Nephron progenitor cell (in vitro differentiated cells): ENCODE results near the gene SZT2.
A peak's percentile ranks its signal among the peaks of the same experiment; 100 is the strongest.

Experiments used
- DNase-seq: peaks from one replicate; pipeline ENCODE4 v3.0.0; 2021
- H3K27ac Mint-ChIP-seq: 2 replicates; pipeline ENCODE4 v1.8.0; 2021; ENCODE audit warnings: mild to moderate bottlenecking, moderate library complexity, mixed read lengths
- H3K27me3 Mint-ChIP-seq: 2 replicates; pipeline ENCODE4 v1.8.0; 2021; ENCODE audit warnings: mild to moderate bottlenecking, low read depth, mixed read lengths; ENCODE audit not compliant: poor library complexity
- H3K36me3 Mint-ChIP-seq: 2 replicates; pipeline ENCODE4 v1.8.0; 2021; ENCODE audit warnings: low read depth, mixed read lengths
- H3K4me1 Mint-ChIP-seq: 2 replicates; pipeline ENCODE4 v1.8.0; 2021; ENCODE audit warnings: mixed read lengths
- H3K4me3 Mint-ChIP-seq: 2 replicates; pipeline ENCODE4 v1.8.0; 2021; ENCODE audit warnings: mild to moderate bottlenecking, moderate library complexity, mixed read lengths
- H3K9me3 Mint-ChIP-seq: 2 replicates; pipeline ENCODE4 v1.8.0; 2021; ENCODE audit warnings: mild to moderate bottlenecking, moderate library complexity, mixed read lengths
- TF ChIP-seq, protein P1 (sequence below): fragments of 200-600 bp; sonication (generic); IDR thresholded peaks from 2 replicates; pipeline ENCODE4 v1.5.0; 2021; ENCODE audit warnings: antibody characterized with exemption

The SZT2 gene

DNA sequence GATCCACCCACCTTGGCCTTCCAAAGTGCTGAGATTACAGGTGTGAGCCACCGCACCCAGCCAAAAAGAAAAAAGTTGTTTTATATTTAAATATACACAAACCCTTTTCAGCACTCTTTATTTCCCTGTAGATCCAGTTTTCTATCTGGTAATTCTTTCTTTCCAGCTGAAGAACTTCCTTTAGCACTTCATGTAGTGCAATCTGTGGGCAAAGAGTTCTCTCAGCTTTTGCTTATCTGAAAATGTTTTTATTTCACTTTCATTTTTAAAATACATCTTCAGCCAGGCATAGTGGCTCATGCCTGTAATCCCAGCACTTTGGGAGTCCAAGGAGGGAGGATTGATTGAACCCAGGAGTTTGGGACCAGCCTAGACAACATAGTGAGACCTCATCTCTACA is 92.5 kb downstream of the SZT2 start:
- no peak overlapping the region for H3K4me3 Mint-ChIP-seq
- H3K27me3 Mint-ChIP-seq, result peaks cover 25% of the 10 kb centered on the region
- H3K36me3 Mint-ChIP-seq, result no peaks in the 10 kb centered on the region
- H3K27ac Mint-ChIP-seq, result no peak overlapping the region
- TF ChIP-seq, protein P1, sequence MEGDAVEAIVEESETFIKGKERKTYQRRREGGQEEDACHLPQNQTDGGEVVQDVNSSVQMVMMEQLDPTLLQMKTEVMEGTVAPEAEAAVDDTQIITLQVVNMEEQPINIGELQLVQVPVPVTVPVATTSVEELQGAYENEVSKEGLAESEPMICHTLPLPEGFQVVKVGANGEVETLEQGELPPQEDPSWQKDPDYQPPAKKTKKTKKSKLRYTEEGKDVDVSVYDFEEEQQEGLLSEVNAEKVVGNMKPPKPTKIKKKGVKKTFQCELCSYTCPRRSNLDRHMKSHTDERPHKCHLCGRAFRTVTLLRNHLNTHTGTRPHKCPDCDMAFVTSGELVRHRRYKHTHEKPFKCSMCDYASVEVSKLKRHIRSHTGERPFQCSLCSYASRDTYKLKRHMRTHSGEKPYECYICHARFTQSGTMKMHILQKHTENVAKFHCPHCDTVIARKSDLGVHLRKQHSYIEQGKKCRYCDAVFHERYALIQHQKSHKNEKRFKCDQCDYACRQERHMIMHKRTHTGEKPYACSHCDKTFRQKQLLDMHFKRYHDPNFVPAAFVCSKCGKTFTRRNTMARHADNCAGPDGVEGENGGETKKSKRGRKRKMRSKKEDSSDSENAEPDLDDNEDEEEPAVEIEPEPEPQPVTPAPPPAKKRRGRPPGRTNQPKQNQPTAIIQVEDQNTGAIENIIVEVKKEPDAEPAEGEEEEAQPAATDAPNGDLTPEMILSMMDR, result no peak
- H3K4me1 Mint-ChIP-seq, result no peaks in the 10 kb centered on the region
- DNase-seq, result no peak
- peaks cover 13% of the 10 kb centered on the region for H3K9me3 Mint-ChIP-seq

DNA sequence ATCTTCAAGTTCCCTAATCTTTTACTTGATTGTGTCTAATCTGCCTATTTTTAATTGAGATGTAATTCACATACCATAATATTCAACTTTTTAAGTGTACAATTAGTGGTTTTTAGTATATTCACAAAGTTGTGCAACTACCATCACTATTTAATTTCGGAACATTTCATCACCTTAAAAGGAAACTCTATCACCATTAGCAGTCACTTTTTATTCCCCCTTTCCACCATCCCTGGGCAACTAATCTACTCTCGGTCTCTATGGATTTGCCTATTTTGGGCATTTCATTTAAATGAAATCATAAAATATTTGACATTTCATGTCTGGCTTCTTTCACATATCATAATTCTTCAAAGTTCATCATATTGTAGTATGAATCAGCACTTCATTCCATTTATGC is 94.7 kb downstream of the SZT2 start:
- TF ChIP-seq, protein P1, result no peak
- H3K36me3 Mint-ChIP-seq, result peaks cover 5% of the 10 kb centered on the region
- H3K4me3 Mint-ChIP-seq, result no peak overlapping the region
- peaks cover 32% of the 10 kb centered on the region for H3K9me3 Mint-ChIP-seq
- DNase-seq, result no peak
- no peaks in the 10 kb centered on the region for H3K4me1 Mint-ChIP-seq
- peaks cover 28% of the 10 kb centered on the region for H3K27me3 Mint-ChIP-seq
- H3K27ac Mint-ChIP-seq, result no peak overlapping the region

DNA sequence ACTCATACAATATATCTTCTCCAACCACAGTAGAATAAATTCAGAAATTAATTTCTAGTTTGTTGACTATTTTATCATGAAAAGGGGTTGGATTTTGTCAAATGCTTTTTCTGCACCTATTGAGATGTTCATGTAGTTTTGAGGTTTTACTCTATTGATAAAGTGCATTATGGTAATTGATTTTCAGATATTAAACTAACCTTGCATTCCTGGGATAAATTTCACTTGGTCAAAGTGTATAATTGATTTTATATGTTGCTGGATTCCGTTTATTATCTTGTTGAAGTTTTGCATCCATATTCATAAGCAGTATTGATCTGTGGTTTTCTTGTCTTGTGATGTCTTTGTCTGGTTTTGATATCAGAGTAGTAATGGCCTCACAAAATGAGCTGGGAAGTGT is 98.5 kb downstream of the SZT2 start:
- H3K27ac Mint-ChIP-seq, result no peak overlapping the region
- H3K27me3 Mint-ChIP-seq, result peaks cover 15% of the 10 kb centered on the region
- TF ChIP-seq, protein P1, result no peak
- DNase-seq, result no peak
- no peaks in the 10 kb centered on the region for H3K4me1 Mint-ChIP-seq
- H3K9me3 Mint-ChIP-seq, result peaks cover 64% of the 10 kb centered on the region
- H3K36me3 Mint-ChIP-seq, result peaks cover 9% of the 10 kb centered on the region
- no peak overlapping the region for H3K4me3 Mint-ChIP-seq

DNA sequence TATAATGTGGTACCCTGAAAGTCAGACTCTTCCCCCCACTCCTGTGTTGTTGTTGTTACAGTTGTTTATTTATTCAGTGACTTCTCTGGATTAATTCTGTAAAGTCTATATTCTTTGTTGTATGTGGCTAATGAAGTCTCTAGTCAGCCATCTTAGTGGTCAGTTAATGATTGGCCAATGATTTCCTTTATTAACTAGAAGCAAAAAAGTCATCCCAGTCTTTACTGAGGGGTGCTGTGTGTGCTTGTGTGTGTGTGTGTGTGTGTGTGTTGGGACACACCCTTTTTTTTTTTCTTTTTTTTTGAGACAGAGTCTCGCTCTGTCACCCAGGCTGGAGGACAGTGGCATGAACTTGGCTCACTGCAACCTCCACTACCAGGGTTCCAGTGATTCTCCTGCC is 101.4 kb downstream of the SZT2 start:
- Mint-ChIP-seq H3K27ac (no peak overlapping the region), H3K4me3 (no peak overlapping the region), H3K36me3 (peaks cover 9% of the 10 kb centered on the region), H3K4me1 (peaks cover 8% of the 10 kb centered on the region), H3K27me3 (peaks cover 15% of the 10 kb centered on the region), H3K9me3 (peaks cover 56% of the 10 kb centered on the region)
- no peak for DNase-seq
- TF ChIP-seq, protein P1, result no peak

DNA sequence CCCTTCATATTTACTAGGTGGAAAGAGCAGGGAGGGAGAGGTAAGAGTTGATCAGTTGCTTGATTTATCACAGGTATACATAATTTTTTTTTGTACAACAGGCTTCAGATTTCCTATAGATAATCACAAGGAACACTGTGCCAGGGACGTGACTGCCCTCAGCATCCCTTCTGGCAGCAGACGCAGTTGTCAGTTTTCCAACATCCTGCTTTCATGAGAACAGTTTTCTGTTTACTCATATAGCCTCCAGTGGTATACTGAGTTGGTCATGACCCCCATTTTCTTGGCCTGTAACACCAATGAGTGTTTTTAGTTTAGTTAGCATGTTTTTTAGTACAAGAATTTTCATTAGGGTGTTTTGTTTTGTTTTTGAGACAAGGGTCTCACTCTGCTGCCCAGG is 103.1 kb downstream of the SZT2 start:
- no peak overlapping the region for H3K4me3 Mint-ChIP-seq
- peaks cover 8% of the 10 kb centered on the region for H3K4me1 Mint-ChIP-seq
- no peak overlapping the region for H3K27ac Mint-ChIP-seq
- peaks cover 45% of the 10 kb centered on the region for H3K9me3 Mint-ChIP-seq
- peaks cover 9% of the 10 kb centered on the region for H3K36me3 Mint-ChIP-seq
- TF ChIP-seq, protein P1, result no peak
- DNase-seq, result no peak
- peaks cover 15% of the 10 kb centered on the region for H3K27me3 Mint-ChIP-seq

DNA sequence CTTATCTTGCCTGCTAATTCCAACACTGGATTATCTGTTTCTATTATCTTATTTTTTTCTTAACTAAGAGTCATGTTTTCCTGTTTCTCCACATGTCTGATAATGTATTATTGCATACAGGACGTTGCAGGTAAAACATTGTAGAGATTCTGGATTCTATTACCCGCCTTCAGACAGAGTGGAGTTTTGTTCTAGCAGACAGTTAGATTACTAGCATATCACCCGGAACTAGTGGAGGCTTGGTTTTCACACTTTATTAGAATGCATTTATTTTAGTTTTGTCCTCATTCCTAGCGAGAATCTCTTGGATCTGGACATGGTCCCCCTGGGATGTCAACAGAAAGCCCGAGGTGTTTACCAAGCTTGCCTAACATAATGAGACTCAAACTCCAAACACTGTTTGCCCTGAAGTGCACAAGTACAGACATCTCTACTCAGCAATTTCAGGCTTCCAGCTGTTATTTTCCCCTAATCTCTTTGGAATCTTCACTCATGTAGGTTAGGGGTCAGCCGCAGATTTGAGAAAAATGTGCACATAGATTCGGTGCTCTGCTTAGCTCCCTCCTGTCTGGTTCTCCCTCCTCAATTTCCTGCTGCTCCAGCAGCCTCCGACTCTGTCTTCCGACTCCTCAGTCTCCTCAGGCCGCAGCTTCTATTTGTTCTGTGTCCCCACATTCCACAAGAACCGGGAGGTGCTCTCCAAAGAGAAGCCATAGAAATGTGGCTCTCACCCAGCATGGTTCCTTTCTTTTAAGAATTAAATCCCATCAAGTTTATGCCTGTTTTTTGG is 104.2 kb downstream of the SZT2 start:
- Mint-ChIP-seq H3K9me3 (peaks cover 36% of the 10 kb centered on the region), H3K4me3 (no peak overlapping the region), H3K27ac (peak overlapping the region; percentile 6), H3K27me3 (peaks cover 10% of the 10 kb centered on the region), H3K36me3 (peaks cover 4% of the 10 kb centered on the region), H3K4me1 (peaks cover 8% of the 10 kb centered on the region)
- no peak for DNase-seq
- TF ChIP-seq, protein P1, result no peak
